Inferior parietal cortex (tissue), 1 donor: Measurements from ENCODE around the gene HOOK2.
"Not testable (repeated sequence)": the region's sequence is repeated elsewhere in the genome, so short reads cannot be mapped to it uniquely, and the experiment has no call there.

Experiments used
- DNase-seq: peaks from one replicate; pipeline ENCODE4 v3.0.0-alpha.2; 2016; ENCODE audit errors: extremely low spot score

Gene HOOK2

DNA sequence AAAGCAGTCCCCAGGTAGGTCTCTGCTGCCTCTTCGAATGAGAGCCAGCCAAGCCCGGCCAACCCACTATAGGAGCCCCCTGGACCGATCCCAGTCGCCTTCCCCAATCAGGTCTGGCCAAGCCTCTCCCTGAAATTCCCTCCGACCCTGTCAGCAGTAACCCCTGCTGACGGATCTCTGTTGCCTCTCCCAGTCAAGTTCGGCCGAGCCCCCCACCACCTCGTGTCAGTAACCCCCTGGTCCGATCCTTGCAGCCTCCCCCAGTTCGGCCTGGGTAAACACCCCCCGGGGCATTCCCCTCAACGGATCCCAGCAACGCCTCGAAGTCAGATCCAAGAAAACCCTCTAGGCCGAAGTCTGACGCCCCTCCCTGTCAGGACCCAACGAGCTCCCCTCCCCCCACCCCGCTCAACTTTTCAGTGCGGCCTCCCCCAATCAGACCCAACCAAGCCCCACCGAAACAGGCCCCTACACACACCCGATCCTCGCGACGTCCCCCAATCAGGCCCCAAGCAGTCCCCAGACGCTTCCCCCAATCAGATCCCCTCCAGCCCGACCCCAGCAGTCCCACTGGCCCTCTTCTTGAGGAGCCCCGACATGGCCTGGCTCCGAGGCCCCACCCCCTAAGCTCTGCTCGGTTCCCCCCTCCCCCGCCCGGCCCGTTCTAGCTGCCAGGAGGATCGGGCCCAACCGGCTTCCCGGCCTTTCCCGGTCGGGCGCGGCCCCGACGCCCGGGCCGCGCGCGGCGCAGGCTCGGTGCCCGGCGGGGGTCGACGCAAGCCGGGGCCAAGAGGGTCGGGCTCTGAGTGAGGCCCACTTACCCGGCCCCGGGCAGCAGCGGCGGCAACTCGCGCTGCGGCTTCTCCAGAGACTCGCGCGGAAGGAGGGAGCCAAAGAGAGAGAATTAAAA, 53.4 kb downstream of the HOOK2 start:
- DNase-seq, result peak; percentile 4

DNA sequence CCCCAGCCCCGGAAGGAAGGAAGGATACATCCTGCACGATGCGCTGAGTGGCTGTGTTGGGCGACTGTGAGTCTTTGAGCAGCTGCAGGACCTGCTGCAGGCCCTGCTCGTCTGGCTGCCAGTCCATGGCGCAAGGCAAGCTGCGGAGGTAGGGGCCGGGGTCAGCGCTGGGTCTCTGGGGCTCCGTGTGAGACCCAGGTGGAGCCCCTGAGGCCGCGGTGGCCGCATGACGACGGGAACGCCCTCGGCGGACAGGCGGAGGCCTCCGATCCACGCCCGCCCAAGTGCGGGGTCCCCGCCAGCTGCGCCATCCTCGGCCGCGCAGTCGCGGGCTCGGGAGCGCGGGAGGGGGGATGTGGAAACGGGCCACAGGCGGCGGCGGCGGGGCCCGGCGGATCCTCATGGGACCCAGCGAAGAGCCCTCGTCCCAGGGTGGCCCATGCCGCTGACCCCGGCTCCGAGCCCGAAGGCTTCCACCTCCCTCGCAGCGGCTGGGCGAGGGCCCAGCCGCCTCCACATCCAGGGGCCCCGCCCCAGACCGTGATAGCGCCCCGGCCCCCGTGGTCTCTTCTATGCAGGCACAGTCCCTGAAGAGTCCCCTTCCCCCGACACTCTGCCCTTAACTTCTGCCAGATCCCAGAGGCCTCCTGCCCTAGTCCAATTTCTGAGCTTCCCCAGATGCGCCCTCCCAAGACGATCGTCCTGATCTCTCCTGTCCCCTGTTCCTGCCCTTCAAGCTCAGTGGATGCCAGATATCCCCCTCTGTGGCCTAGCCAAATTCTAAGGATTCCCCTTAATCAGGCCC, 54.3 kb downstream of the HOOK2 start:
- peak; percentile 13 for DNase-seq

DNA sequence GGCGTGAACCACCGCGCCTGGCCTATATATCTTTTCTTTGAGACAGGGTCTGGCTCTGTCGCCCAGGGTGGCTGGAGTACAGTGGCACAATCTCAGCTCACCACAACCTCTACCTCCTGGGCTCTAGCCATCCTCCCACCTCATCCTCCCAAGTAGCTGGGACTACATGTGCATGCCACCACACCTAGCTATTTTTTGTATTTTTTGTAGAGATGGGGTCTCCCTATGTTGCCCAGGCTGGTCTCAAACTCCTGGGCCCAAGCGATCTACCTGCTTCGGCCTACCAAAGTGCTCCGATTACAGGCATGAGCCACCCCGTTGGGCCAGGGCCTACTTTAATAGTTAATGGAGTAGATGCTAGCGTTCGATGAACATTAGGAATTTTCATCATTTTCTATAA, 55.1 kb downstream of the HOOK2 start:
- DNase-seq, result no peak

DNA sequence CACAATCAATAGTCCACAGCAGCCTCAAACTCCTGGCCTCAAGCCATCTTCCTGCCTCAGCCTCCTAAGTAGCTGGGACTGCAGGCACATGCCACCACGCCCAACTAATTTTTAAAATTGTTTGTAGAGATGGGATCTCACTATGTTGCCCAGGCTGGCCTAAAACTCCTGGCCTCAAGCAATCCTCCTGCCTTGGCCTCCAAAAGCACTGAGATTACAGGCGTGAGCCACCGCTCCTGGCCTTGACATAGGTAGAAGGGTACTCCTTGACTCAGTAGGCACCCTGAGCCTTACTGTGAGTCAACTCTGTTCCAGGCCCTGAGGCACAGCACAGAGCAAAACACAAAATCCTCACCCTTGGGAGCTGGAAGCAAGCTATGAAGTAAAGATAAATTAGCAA, 59.4 kb downstream of the HOOK2 start:
- no peak for DNase-seq

DNA sequence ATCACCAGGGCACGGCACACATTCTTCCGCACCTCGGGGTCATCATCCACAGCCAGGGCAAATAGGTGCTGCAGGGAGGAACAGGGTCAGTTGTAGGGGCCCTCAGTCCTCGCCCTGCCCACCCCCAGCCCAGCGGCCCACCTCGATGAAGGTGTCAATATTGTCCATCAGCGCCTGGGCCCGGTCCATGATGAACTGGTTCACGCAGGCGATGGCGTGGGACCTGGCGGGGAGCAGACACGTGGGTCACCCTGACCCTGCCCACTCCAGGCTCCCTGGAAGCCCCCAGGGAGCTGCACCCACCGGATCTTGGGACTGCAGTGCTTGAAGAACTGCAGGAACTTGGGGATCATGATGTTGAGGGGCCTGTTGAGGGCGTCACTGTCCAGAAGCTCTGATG, 60.2 kb downstream of the HOOK2 start:
- no peak for DNase-seq

DNA sequence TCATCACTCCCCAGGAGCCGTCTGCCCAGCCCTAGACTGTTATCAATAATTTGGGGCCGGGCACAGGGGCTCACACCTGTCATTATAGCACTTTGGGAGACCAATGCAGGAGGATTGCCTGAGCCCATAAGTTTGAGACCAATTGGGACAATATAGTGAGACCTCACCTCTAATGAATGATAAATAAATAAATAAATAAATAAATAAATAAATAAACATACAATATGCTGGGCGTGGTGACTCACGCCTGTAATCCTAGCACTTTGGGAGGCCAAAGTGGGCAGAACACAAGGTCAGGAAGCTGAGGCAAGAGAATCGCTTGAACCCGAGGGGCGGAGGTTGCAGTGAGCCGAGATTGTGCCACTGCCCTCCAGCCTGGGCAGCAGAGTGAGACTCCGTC, 62.0 kb downstream of the HOOK2 start:
- DNase-seq, result not testable (repeated sequence)
